Glutamatergic neuron (in vitro differentiated cells): Measurements from ENCODE around the gene CFAP61. TPM values are rescaled to one million over a fixed set of nuclear protein-coding genes. Genes with fewer than 3 reads are reported as not detected.

Source experiments
- DNase-seq: peaks from one replicate; pipeline ENCODE4 v3.0.0; 2022
- H3K27ac Mint-ChIP-seq: one replicate; pipeline ENCODE4 v1.8.0; 2020; ENCODE audit warnings: mild to moderate bottlenecking, mixed read lengths, inconsistent platforms; ENCODE audit not compliant: unreplicated experiment
- H3K27me3 Mint-ChIP-seq: one replicate; pipeline ENCODE4 v1.8.0; 2020; ENCODE audit warnings: mild to moderate bottlenecking, moderate library complexity, mixed read lengths, inconsistent platforms; ENCODE audit not compliant: unreplicated experiment
- H3K36me3 Mint-ChIP-seq: one replicate; pipeline ENCODE4 v1.8.0; 2020; ENCODE audit warnings: mild to moderate bottlenecking, mixed read lengths, inconsistent platforms; ENCODE audit not compliant: unreplicated experiment
- H3K4me1 Mint-ChIP-seq: one replicate; pipeline ENCODE4 v1.8.0; 2020; ENCODE audit warnings: mild to moderate bottlenecking, low read depth, mixed read lengths, inconsistent platforms; ENCODE audit not compliant: unreplicated experiment
- H3K4me3 Mint-ChIP-seq: one replicate; pipeline ENCODE4 v1.8.0; 2020; ENCODE audit warnings: mild to moderate bottlenecking, mixed read lengths, inconsistent platforms; ENCODE audit not compliant: unreplicated experiment
- H3K9me3 Mint-ChIP-seq: one replicate; pipeline ENCODE4 v1.8.0; 2020; ENCODE audit warnings: mild to moderate bottlenecking, moderate library complexity, mixed read lengths, inconsistent platforms; ENCODE audit not compliant: unreplicated experiment
- CTCF ChIP-seq: fragments of 200-600 bp; sonication (generic); IDR thresholded peaks from one replicate; pipeline ENCODE4 v1.5.0; 2021; ENCODE audit not compliant: partially characterized antibody, unreplicated experiment
- total RNA-seq: library from RNA; stranded (reverse); fragmentation: NEBNext Ultra II Directional; extraction: Animal tissue kit (Norgen Biotek cat#: 25700); gene quantifications from one replicate; pipeline ENCODE4 v1.2.1, GENCODE V29; 2021; ENCODE audit not compliant: unreplicated experiment

The CFAP61 gene
- total RNA-seq, 1 donor from 2014 or later: 5.0 TPM

- Mint-ChIP-seq H3K9me3 (peaks cover 7% of the 10 kb centered on the region), H3K36me3 (peaks cover 48% of the 10 kb centered on the region), H3K27me3 (peaks cover 2% of the 10 kb centered on the region), H3K4me3 (no peak overlapping the region), H3K4me1 (no peaks in the 10 kb centered on the region), H3K27ac (no peak overlapping the region)
- TF ChIP-seq CTCF: no peak
- no peak for DNase-seq
These were observed 96.4 kb downstream of the CFAP61 start for GRCh38 chr20:20148779-20149178.

- no peak for TF ChIP-seq CTCF
- no peak overlapping the region for H3K4me3 Mint-ChIP-seq
- H3K36me3 Mint-ChIP-seq: peaks cover 35% of the 10 kb centered on the region
- no peak for DNase-seq
- no peak overlapping the region for H3K27ac Mint-ChIP-seq
- peaks cover 7% of the 10 kb centered on the region for H3K9me3 Mint-ChIP-seq
- H3K4me1 Mint-ChIP-seq: peaks cover 7% of the 10 kb centered on the region
- peaks cover 2% of the 10 kb centered on the region for H3K27me3 Mint-ChIP-seq
These were observed 97.9 kb downstream of the CFAP61 start for GRCh38 chr20:20150241-20150640.

- Mint-ChIP-seq H3K4me1 (no peaks in the 10 kb centered on the region), H3K9me3 (no peaks in the 10 kb centered on the region), H3K27me3 (peaks cover 2% of the 10 kb centered on the region), H3K27ac (no peak overlapping the region), H3K36me3 (peaks cover 4% of the 10 kb centered on the region), H3K4me3 (no peak overlapping the region)
- no peak for TF ChIP-seq CTCF
- no peak for DNase-seq
These were observed 108.2 kb downstream of the CFAP61 start for GRCh38 chr20:20160520-20160919.

GRCh38 chr20:20161611-20162010 lies 109.3 kb downstream of the CFAP61 start:
- peaks cover 2% of the 10 kb centered on the region for H3K27me3 Mint-ChIP-seq
- H3K4me1 Mint-ChIP-seq: no peaks in the 10 kb centered on the region
- peaks cover 4% of the 10 kb centered on the region for H3K36me3 Mint-ChIP-seq
- no peaks in the 10 kb centered on the region for H3K9me3 Mint-ChIP-seq
- H3K27ac Mint-ChIP-seq: no peak overlapping the region
- no peak overlapping the region for H3K4me3 Mint-ChIP-seq
- TF ChIP-seq CTCF: no peak
- DNase-seq: no peak

- H3K36me3 Mint-ChIP-seq: peaks cover 20% of the 10 kb centered on the region
- no peak for TF ChIP-seq CTCF
- no peak overlapping the region for H3K27ac Mint-ChIP-seq
- no peaks in the 10 kb centered on the region for H3K9me3 Mint-ChIP-seq
- H3K4me1 Mint-ChIP-seq: no peaks in the 10 kb centered on the region
- no peaks in the 10 kb centered on the region for H3K27me3 Mint-ChIP-seq
- no peak for DNase-seq
- H3K4me3 Mint-ChIP-seq: no peak overlapping the region
These were observed 115.4 kb downstream of the CFAP61 start for GRCh38 chr20:20167698-20168097.
